GM12874 (cell line): ENCODE measurements around the gene TNFSF13B.

Experiments
- CTCF ChIP-seq: IDR thresholded peaks from 2 replicates; pipeline ENCODE4 v1.5.1; 2011; ENCODE audit warnings: low read depth, mild to moderate bottlenecking, control low read depth, low read length, moderate library complexity; ENCODE audit not compliant: insufficient read depth

The TNFSF13B gene

GRCh38 chr13:108272333-108272732 lies 2.8 kb downstream of the TNFSF13B start:
- TF ChIP-seq CTCF = no peak

- no peak for TF ChIP-seq CTCF
Observed at GRCh38 chr13:108273429-108274118, 4.1 kb downstream of the TNFSF13B start.

GRCh38 chr13:108274718-108275117 lies 5.2 kb downstream of the TNFSF13B start:
- no peak for TF ChIP-seq CTCF

GRCh38 chr13:108276060-108276459 lies 6.5 kb downstream of the TNFSF13B start:
- no peak for TF ChIP-seq CTCF

GRCh38 chr13:108278466-108278865 lies 8.9 kb downstream of the TNFSF13B start:
- TF ChIP-seq CTCF = no peak

GRCh38 chr13:108281901-108282300 lies 12.4 kb downstream of the TNFSF13B start:
- TF ChIP-seq CTCF = no peak

GRCh38 chr13:108283110-108283509 lies 13.6 kb downstream of the TNFSF13B start:
- TF ChIP-seq CTCF = no peak

GRCh38 chr13:108288741-108289140 lies 19.2 kb downstream of the TNFSF13B start:
- TF ChIP-seq CTCF = no peak
